ENCODE measurements around the gene COL25A1. TPM values are rescaled to one million over a fixed set of nuclear protein-coding genes. Genes with fewer than 3 reads are reported as not detected.

COL25A1 gene
- 4.2 and 4.6 TPM in 2 replicates for total RNA-seq (2021)
- long read RNA-seq, partial matches to known transcripts = 7 of 11 reads
- long read RNA-seq, other reads (novel, unspliced or antisense) = 4 of 11 reads

GRCh38 chr4:109302361-109303139 lies at the start of gene COL25A1:
Gene COL25A1, minus strand, starts transcription at chr4:109302658.
- Histone ChIP-seq H3K9me3 (ENCODE audit: control insufficient read depth, low read depth, low read length) (no peaks in the 10 kb centered on the region), H3K27ac (ENCODE audit: insufficient read length, low read depth, low read length) (no peak within 1 kb of the TSS), H3T11ph (ENCODE audit: low read length) (no peak within 1 kb of the TSS), H2BK15ac (ENCODE audit: low read depth, low read length) (no peak within 1 kb of the TSS), H3K4me2 (ENCODE audit: insufficient read depth, insufficient read length, low read length) (peak within 1 kb of the TSS; percentile 85), H3K4ac (ENCODE audit: low read depth, low read length) (no peak within 1 kb of the TSS), H3K79me1 (ENCODE audit: insufficient read depth, low read depth, low read length, poor library complexity, severe bottlenecking) (no peaks in the 10 kb centered on the region), H3K18ac (ENCODE audit: insufficient read length, low read depth, low read length) (peak within 1 kb of the TSS; percentile 9), H3K4me1 (ENCODE audit: insufficient read depth, low read length) (no peaks in the 10 kb centered on the region), H3K9ac (ENCODE audit: extremely low read depth, insufficient read length, low read length) (peak within 1 kb of the TSS; percentile 49), H2BK5ac (ENCODE audit: insufficient read length, low read length) (no peak within 1 kb of the TSS), H2AFZ (ENCODE audit: low read length) (peak within 1 kb of the TSS; percentile 40), H3K14ac (ENCODE audit: insufficient read depth, low read length) (peak within 1 kb of the TSS; percentile 84; the same call in 1 of the 2 replicates), H4K20me1 (ENCODE audit: control insufficient read depth, insufficient read depth, insufficient read length) (no peaks in the 10 kb centered on the region), H2AK5ac (ENCODE audit: insufficient read length, low read length) (no peak within 1 kb of the TSS), H2BK120ac (ENCODE audit: low read depth, low read length, poor library complexity, severe bottlenecking) (no peak within 1 kb of the TSS), H3K27me3 (ENCODE audit: insufficient read depth, low read length) (peaks cover 9% of the 10 kb centered on the region; the same call in 1 of the 2 replicates), H3K23ac (ENCODE audit: insufficient read length, low read depth, low read length) (no peak within 1 kb of the TSS), H4K91ac (ENCODE audit: insufficient read length, low read depth, low read length) (no peak within 1 kb of the TSS), H3K56ac (ENCODE audit: insufficient read length, low read depth, low read length) (no peak within 1 kb of the TSS), H3K23me2 (ENCODE audit: insufficient read length, low read depth, low read length, poor library complexity, severe bottlenecking) (peaks cover 12% of the 10 kb centered on the region), H2BK20ac (ENCODE audit: low read depth, low read length, poor library complexity, severe bottlenecking) (no peak within 1 kb of the TSS), H2BK12ac (ENCODE audit: insufficient read length, low read depth, low read length) (no peak within 1 kb of the TSS), H3K79me2 (ENCODE audit: insufficient read depth, low read length) (no peaks in the 10 kb centered on the region), H4K8ac (replicated peaks; ENCODE audit: insufficient read length, low read depth, low read length) (no peak within 1 kb of the TSS), H4K5ac (ENCODE audit: insufficient read length, low read depth, low read length) (no peak within 1 kb of the TSS)
- Mint-ChIP-seq H3K4me1 (peaks cover 9 to 16% of the 10 kb centered on the region in 2 experiments), H3K4me3 (peak within 1 kb of the TSS; percentile 71 to 82), H3K36me3 (ENCODE audit: insufficient read depth in 1 of 3, low read depth in 3 of 3) (no peaks in the 10 kb centered on the region; a peak in 1 of 7 replicates), H3K9me3 (no peaks in the 10 kb centered on the region), H3K27me3 (ENCODE audit: low read depth) (peaks cover 50% of the 10 kb centered on the region), H3K27ac (peak within 1 kb of the TSS; percentile 74 to 91 (median 75))
- DNase-seq = peak; percentile 97
- WGBS (ENCODE audit: extremely low coverage, insufficient read length, low lambda C conversion rate) = no CpG with 5 or more reads among the region's 76 CpGs
- TF ChIP-seq CTCF (conservative IDR thresholded peaks at IDR 0.05) = no peak
